SK-N-MC (cell line): ENCODE results near the gene PTPRM.

ENCODE experiments used
- DNase-seq: peaks from one replicate; pipeline ENCODE4 v3.0.0-alpha.2; 2011; ENCODE audit warnings: low read depth, low spot score
- H3K27ac ChIP-seq: fragments of 200-600 bp; sonication (generic); 2 replicates; pipeline ENCODE4 v1.5.1; 2016; ENCODE audit warnings: mixed run types
- H3K36me3 ChIP-seq: fragments of 200-600 bp; sonication (generic); 2 replicates; pipeline ENCODE4 v1.6.1; 2017; ENCODE audit warnings: antibody characterized with exemption, low read length, mixed read lengths; ENCODE audit not compliant: insufficient read depth
- H3K4me3 ChIP-seq: fragments of 200-600 bp; sonication (generic); 2 replicates; pipeline ENCODE4 v1.5.1; 2016
- H3K9ac ChIP-seq: fragments of 200-600 bp; sonication (generic); 2 replicates; pipeline ENCODE4 v1.8.0; 2017; ENCODE audit warnings: mixed run types, mixed read lengths; ENCODE audit not compliant: insufficient read length
- H3K9me3 ChIP-seq: fragments of 200-600 bp; sonication (generic); 2 replicates; pipeline ENCODE4 v1.6.1; 2017; ENCODE audit warnings: low read depth, mild to moderate bottlenecking, antibody characterized with exemption, low read length, moderate library complexity, mixed read lengths
- EZH2 ChIP-seq: fragments of 200-600 bp; sonication (generic); IDR thresholded peaks from one replicate; pipeline ENCODE4 v1.6.1; 2017; ENCODE audit warnings: antibody characterized with exemption
- FOXP2 ChIP-seq: optimal IDR thresholded peaks from 2 replicates; pipeline ENCODE3; 2011; ENCODE audit warnings: mild to moderate bottlenecking, moderate library complexity; ENCODE audit not compliant: insufficient read depth; ENCODE audit errors: extremely low read length, control extremely low read depth
- POLR2AphosphoS5 ChIP-seq: IDR thresholded peaks from 2 replicates; pipeline ENCODE4 v1.6.1; 2012; ENCODE audit warnings: mild to moderate bottlenecking, low read depth, low read length, borderline replicate concordance

Gene PTPRM

DNA sequence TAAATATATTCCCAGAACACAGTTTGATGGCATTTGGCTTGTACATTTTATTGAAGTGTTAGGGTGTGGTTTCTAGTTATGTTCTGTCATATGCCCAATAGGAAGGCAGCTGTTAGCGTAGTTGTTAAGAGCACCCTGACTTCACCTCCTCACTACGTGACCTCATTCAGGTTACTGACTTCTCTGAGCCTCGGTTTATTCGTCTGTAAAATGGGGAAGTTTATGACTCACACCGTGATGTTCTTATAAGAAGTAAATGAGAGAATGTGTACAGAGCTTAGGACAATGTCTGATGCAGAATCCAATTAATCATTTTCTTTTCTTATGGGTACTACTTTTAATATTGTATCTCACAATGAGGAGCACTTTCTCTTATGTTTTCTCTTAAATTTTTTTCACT lies 226.0 kb downstream of the PTPRM start:
- no peaks in the 10 kb centered on the region for H3K36me3 ChIP-seq
- TF ChIP-seq EZH2 (no peak), POLR2AphosphoS5 (no peak), FOXP2 (no peak)
- H3K9me3 ChIP-seq = no peaks in the 10 kb centered on the region
- DNase-seq = no peak
- H3K27ac ChIP-seq = no peak overlapping the region
- no peak overlapping the region for H3K9ac ChIP-seq
- H3K4me3 ChIP-seq = no peak overlapping the region

DNA sequence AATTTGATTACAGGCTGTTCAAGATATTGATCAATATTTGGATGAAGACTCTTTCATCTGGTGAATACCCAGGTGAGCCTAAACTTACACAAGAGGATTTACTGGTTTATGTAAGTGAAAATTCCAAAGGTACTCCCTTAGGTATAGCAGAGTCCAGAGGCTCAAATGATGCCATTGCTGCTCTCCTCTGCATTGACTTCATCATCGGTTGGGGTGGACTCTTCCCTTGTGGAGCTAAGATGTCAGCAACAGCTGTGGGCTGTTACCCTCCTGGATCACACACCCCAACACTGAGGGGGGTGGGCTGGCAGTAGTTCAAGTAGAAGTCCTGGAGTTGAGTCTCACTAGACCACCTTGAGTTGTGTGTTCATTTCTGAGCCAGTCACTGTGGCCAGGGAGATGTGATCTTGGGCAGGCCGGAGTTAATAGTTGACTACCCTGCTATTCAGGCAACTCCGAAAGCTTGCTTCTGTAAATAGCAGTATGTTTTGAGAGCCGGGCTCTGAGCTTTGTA lies 236.9 kb downstream of the PTPRM start:
- no peak for DNase-seq
- Histone ChIP-seq H3K9ac (no peak overlapping the region), H3K27ac (no peak overlapping the region), H3K4me3 (no peak overlapping the region), H3K36me3 (no peaks in the 10 kb centered on the region), H3K9me3 (no peaks in the 10 kb centered on the region)
- TF ChIP-seq EZH2 (no peak), POLR2AphosphoS5 (no peak), FOXP2 (no peak)

DNA sequence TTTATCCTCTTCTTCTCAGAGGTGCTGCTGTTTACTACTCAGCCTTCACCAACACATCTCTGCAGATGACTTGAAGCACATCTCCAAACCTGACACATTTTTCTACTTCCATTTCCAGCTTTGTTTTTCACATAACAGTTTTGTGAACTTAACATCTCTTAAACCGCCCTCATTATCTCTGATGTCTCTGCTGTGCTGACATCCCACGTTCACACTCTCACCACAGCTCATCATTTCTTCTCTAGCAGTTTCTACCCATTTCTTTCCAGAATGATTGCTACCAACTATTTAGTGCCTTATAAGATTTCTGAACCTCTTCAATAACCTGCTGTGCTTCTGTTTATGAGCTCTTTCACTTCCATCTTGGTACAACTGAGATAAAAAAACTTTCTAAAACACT lies 238.0 kb downstream of the PTPRM start:
- Histone ChIP-seq H3K4me3 (no peak overlapping the region), H3K36me3 (no peaks in the 10 kb centered on the region), H3K27ac (no peak overlapping the region), H3K9ac (no peak overlapping the region), H3K9me3 (no peaks in the 10 kb centered on the region)
- TF ChIP-seq FOXP2 (no peak), EZH2 (no peak), POLR2AphosphoS5 (no peak)
- DNase-seq = no peak

DNA sequence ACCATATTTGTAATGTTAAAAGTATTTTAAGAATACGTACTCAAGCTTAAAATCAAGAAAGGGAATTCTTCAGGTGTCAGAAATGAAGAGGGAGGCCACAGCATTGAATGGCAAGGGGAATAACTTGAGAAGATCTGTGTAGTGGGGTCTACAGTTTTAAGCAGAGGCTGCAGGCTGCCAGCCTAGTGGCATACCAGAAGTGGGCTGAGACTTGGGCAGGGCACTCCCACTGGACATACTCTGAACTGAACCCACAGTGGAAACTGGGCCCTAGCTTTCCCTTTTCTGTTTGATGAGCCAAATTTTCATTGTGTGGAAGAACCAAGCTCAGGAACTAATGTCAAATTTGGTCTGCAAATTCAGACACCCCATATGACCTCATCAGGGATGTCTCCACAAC lies 238.8 kb downstream of the PTPRM start:
- TF ChIP-seq EZH2 (no peak), POLR2AphosphoS5 (no peak), FOXP2 (no peak)
- H3K27ac ChIP-seq = no peak overlapping the region
- no peak for DNase-seq
- H3K9me3 ChIP-seq = no peaks in the 10 kb centered on the region
- H3K9ac ChIP-seq = no peak overlapping the region
- H3K4me3 ChIP-seq = no peak overlapping the region
- H3K36me3 ChIP-seq = no peaks in the 10 kb centered on the region

DNA sequence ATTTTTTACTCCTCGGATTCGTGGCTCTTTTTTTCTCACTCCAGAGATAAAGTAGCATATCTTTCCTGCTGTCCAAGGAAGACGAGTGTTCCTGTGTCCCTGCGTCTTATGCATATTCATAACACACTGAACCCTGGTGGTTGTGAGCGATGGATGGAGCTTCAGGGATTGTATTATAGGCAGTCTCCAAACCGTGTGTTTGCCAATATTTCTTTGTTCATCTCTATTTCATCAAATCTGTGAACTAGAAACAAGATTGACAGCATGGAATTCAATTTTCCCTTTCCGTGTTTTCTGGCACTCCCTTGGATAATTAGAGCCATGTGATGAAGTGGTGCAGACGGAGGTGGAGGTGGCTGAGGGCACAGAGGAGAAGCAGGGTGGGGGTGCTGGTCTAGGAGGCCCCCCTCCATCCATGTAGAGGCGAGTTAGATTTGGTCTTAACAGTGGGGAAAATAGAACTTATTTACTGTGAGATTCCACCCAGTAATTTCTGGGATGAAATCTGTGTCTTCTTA lies 240.9 kb downstream of the PTPRM start:
- no peak overlapping the region for H3K27ac ChIP-seq
- DNase-seq = no peak
- no peaks in the 10 kb centered on the region for H3K36me3 ChIP-seq
- TF ChIP-seq EZH2 (no peak), POLR2AphosphoS5 (no peak), FOXP2 (no peak)
- no peaks in the 10 kb centered on the region for H3K9me3 ChIP-seq
- H3K4me3 ChIP-seq = no peak overlapping the region
- no peak overlapping the region for H3K9ac ChIP-seq

DNA sequence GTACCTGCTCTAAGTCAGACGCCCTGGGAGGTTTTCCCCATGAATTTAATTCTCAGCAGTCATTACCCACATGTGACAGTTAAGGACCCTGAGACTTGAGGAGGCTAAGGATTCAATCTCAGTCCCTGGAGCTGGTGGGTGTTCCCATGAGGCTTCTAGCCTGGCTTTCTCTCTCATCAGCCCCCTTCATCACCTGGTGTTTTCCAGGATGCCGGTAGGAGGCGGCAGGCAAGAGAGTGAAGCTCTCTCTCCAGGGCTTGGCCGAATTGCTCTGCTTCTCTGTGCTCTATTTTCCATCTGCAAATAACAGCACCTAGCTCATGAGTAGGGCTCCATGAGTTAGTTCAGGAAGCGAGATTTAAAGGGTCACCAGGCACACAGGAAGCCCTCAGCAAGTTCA lies 241.9 kb downstream of the PTPRM start:
- no peak for DNase-seq
- TF ChIP-seq POLR2AphosphoS5 = no peak
- TF ChIP-seq EZH2 = no peak
- no peak for TF ChIP-seq FOXP2

DNA sequence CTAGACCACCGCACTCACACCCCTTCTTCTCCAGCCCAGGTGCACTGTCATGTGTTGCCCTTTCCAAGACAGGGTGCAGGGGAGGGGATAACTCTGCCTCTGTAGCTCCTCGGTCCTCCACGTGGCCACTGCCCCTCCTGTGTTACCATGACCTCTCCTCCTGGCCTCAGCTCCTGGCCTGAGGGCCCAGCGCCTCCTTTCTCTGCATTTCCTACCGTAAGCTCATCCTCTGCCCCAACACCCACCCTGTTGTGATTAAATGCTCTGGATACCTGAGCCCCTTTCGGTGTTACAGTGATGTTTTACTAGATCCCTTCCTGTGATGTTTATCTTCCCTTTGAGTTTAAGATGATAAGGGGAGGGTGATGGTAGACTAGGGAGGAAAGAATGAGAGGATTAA lies 242.3 kb downstream of the PTPRM start:
- DNase-seq = no peak
- no peaks in the 10 kb centered on the region for H3K9me3 ChIP-seq
- no peaks in the 10 kb centered on the region for H3K36me3 ChIP-seq
- no peak overlapping the region for H3K27ac ChIP-seq
- TF ChIP-seq POLR2AphosphoS5 (no peak), FOXP2 (no peak), EZH2 (no peak)
- no peak overlapping the region for H3K9ac ChIP-seq
- H3K4me3 ChIP-seq = no peak overlapping the region

More for the DNA sequence above, 241.9 kb downstream of the PTPRM start:
- H3K9me3 ChIP-seq = no peaks in the 10 kb centered on the region
- no peaks in the 10 kb centered on the region for H3K36me3 ChIP-seq
- H3K27ac ChIP-seq = no peak overlapping the region
- H3K9ac ChIP-seq = no peak overlapping the region
- H3K4me3 ChIP-seq = no peak overlapping the region

DNA sequence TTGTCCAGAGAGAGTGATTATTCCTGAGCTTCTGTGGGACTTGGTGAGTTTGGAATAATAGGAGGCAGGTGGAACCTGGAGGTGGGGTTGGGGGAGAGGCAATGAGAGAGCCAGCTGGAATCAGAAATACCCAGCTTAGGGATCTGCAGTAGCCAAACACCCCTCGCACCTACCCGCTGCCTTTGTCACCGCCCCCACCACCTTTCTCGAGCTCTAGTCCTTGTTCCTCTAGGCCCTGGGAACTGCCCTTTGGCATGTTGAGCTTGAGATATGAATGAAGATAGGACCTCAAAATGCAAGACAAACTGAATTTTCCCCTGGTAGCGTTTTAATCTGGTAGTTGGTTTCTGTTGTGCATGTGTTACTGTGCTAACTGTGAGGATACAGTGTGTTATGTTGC lies 242.9 kb downstream of the PTPRM start:
- Histone ChIP-seq H3K9ac (no peak overlapping the region), H3K4me3 (no peak overlapping the region), H3K9me3 (no peaks in the 10 kb centered on the region), H3K27ac (no peak overlapping the region), H3K36me3 (no peaks in the 10 kb centered on the region)
- no peak for DNase-seq
- TF ChIP-seq FOXP2 (no peak), EZH2 (no peak), POLR2AphosphoS5 (no peak)

DNA sequence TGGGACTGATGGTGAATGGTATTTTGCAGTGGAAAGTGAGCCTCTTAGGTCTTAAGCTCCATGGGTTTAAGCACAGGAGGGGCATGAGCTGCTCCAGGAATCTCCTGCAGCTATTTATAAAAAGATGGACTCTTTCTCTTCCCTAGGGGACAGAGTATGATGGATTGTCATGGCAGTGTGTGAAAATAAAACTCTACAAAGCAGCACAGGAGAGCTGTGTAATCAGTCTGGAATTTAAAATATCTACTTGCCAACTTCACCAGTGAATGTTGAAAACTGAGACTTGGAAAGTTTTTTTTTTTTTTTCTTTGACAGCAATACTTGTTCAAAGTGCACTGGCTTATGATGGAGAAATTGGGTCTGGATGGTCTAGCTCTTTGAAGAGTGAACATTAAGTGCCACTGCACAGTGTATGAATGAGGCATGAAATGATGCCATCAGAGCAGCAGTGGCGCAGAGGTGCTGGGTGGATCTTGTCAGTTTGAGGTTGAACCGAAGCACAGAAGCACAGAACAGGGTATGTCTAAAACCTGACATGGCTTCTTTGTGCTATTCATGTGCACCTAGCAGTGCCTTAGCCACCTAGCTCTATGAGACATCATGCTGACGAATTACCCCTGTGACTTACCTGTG lies 245.4 kb downstream of the PTPRM start:
- TF ChIP-seq POLR2AphosphoS5 = no peak
- no peak for TF ChIP-seq EZH2
- no peak for TF ChIP-seq FOXP2
- Histone ChIP-seq H3K36me3 (no peaks in the 10 kb centered on the region), H3K27ac (no peak overlapping the region), H3K9ac (no peak overlapping the region), H3K9me3 (no peaks in the 10 kb centered on the region), H3K4me3 (no peak overlapping the region)
- no peak for DNase-seq
